Spleen (tissue), 11 donors: Measurements from ENCODE around the gene ODF4. TPM values are rescaled to one million over a fixed set of nuclear protein-coding genes. Genes with fewer than 3 reads are reported as not detected.
"Not testable (repeated sequence)": the region's sequence is repeated elsewhere in the genome, so short reads cannot be mapped to it uniquely, and the experiment has no call there.

Experiments used
- DNase-seq: peaks from one replicate; pipeline ENCODE4 v3.0.0-alpha.2; 2020
- H3K27ac ChIP-seq, 8 donors: fragments of 200-600 bp; sonication (generic) in 7 of 8; 1 replicate in 4 of 8; 2 replicates in 4 of 8; pipeline versions ENCODE4 v1.5.0 to v1.8.0; 2016 to 2021; ENCODE audit warnings: inconsistent platforms in 4 of 8, mild to moderate bottlenecking in 4 of 8, moderate library complexity in 1 of 8
- H3K27me3 ChIP-seq, 7 donors: fragments of 200-600 bp; sonication (generic) in 6 of 7; replicated peaks in 1 of 7; 1 replicate in 4 of 7; 2 replicates in 3 of 7; pipeline versions ENCODE4 v1.5.0 to v1.8.0; 2016 to 2021; ENCODE audit warnings: inconsistent platforms in 3 of 7, mild to moderate bottlenecking in 1 of 7
- H3K36me3 ChIP-seq, 6 donors: fragments of 200-600 bp; sonication (generic) in 5 of 6; 1 replicate in 4 of 6; 2 replicates in 2 of 6; pipeline versions ENCODE4 v1.5.0 to v1.8.0; 2016 to 2021; ENCODE audit warnings: inconsistent platforms in 2 of 6
- H3K4me1 ChIP-seq, 6 donors: fragments of 200-600 bp; sonication (generic) in 5 of 6; 1 replicate in 3 of 6; 2 replicates in 3 of 6; pipeline versions ENCODE4 v1.5.0 to v1.8.0; 2016 to 2021; ENCODE audit warnings: inconsistent platforms in 3 of 6
- H3K4me3 ChIP-seq, 8 donors: fragments of 200-600 bp; sonication (generic) in 7 of 8; 1 replicate in 4 of 8; 2 replicates in 4 of 8; pipeline versions ENCODE4 v1.5.0 to v1.8.0; 2016 to 2021; ENCODE audit warnings: inconsistent platforms in 4 of 8, mild to moderate bottlenecking in 4 of 8, moderate library complexity in 2 of 8
- H3K9me3 ChIP-seq, 8 donors: fragments of 200-600 bp; sonication (generic) in 7 of 8; 1 replicate in 4 of 8; 2 replicates in 4 of 8; pipeline versions ENCODE4 v1.5.0 to v1.8.0; 2016 to 2021; ENCODE audit warnings: inconsistent platforms in 4 of 8
- CTCF ChIP-seq, 11 experiments: fragments of 200-600 bp in 7 of 11; fragments of 450-650 bp in 4 of 11; sonication (generic) in 4 of 11; IDR thresholded peaks in 8 of 11; conservative IDR thresholded peaks in 3 of 11; 1 replicate in 7 of 11; 2 replicates in 4 of 11; pipeline versions ENCODE4 v1.4.0 to v1.8.0; 2016 to 2021; ENCODE audit warnings: antibody characterized with exemption in 11 of 11, inconsistent platforms in 4 of 11, mild to moderate bottlenecking in 1 of 11
- POLR2A ChIP-seq, 3 donors: fragments of 450-650 bp; IDR thresholded peaks; one replicate each; pipeline ENCODE4 v1.5.1; 2017; ENCODE audit warnings: antibody characterized with exemption in 3 of 3, mild to moderate bottlenecking in 1 of 3
- POLR2AphosphoS5 ChIP-seq, 3 donors: sonication (generic); formaldehyde crosslinking; IDR thresholded peaks; one replicate each; pipeline ENCODE4 v1.5.1; 2017; ENCODE audit warnings: antibody characterized with exemption in 3 of 3
- WGBS, 5 donors: extraction: QIAGEN DNeasy Blood & Tissue Kit in 3 of 5; methylation state at CpG; one replicate each; pipeline versions ENCODE4 v1.1.5 to v1.1.7; 2013 to 2018; 5-methylcytosine and 5-hydroxymethylcytosine counted together
- intact Hi-C: fragments of 100-400 bp; cut with DNase I; formaldehyde crosslinking; loops from one replicate; pipeline ENCODE4 v1.15.0; 2023; ENCODE audit warnings: low total_unique reads
- polyA plus RNA-seq, 3 donors: library from polyadenylated mRNA; stranded (reverse); fragments of 200-250 nt; gene quantifications; one replicate each; pipeline ENCODE4 v1.2.1, GENCODE V29; 2013
- total RNA-seq, 7 donors: library from RNA; depleted of rRNA in 3 of 7; stranded (reverse); fragments of >200 nt in 3 of 7; fragmentation: NEBNext Ultra II Directional in 4 of 7; extraction: Animal tissue kit (Norgen Biotek cat#: 25700) in 4 of 7; gene quantifications; one replicate each; pipeline versions ENCODE4 v1.1.0 to v1.2.1, GENCODE V29; 2016 to 2021
- donor health status: healthy with polysubstance abuse.
- donor health status: DM: no; HTN: no; CAD: no; lungs with moderate emphysema.
- donor health status: DM: no; HTN: no; CAD: no.
- donor health status: Bipolar disorder and iron deficiency.
- donor health status: healthy.
- donor health status: DM: no; HTN: no; CAD: no.
- donor health status: DM: yes; HTN: yes; CAD: no.

Gene ODF4
- total and polyA plus RNA-seq, 10 donors: not detected

GRCh38 chr17:8375738-8376259 is 36.2 kb downstream of the ODF4 start:
- TF ChIP-seq POLR2AphosphoS5 (IDR thresholded peaks at IDR 0.05): no peak
- no peak for TF ChIP-seq CTCF (IDR thresholded peaks at IDR 0.05 in 8 of 11, conservative IDR thresholded peaks at IDR 0.05 in 3 of 11)
- TF ChIP-seq POLR2A (IDR thresholded peaks at IDR 0.05): no peak
- WGBS, 5 donors: 29 to 39% (median 36%) methylated on average over 18 of the region's 18 CpGs
- H3K4me1 ChIP-seq: peaks cover 18 to 57% (median 46%) of the 10 kb centered on the region in 6 donors
- no peaks in the 10 kb centered on the region for H3K27me3 ChIP-seq
- intact Hi-C loops: no loop called here
- peak overlapping the region; percentile 55 to 79 (median 68) for H3K4me3 ChIP-seq
- no peaks in the 10 kb centered on the region for H3K9me3 ChIP-seq
- no peak for DNase-seq
- peaks cover 0 to 55% (median 39%) of the 10 kb centered on the region in 6 donors for H3K36me3 ChIP-seq
- peak overlapping the region in 7 of 8 donors; percentile 83 to 91 (median 86) for H3K27ac ChIP-seq

- H3K27me3 ChIP-seq: no peaks in the 10 kb centered on the region
- TF ChIP-seq POLR2A (IDR thresholded peaks at IDR 0.05) (peak in 2 of 3 donors; percentile 23 to 47), CTCF (IDR thresholded peaks at IDR 0.05 in 8 of 11, conservative IDR thresholded peaks at IDR 0.05 in 3 of 11) (peak; percentile 42 to 85 (median 73)), POLR2AphosphoS5 (IDR thresholded peaks at IDR 0.05) (peak; percentile 90 to 96 (median 91))
- peak within 1 kb of the TSS; percentile 83 to 91 (median 86) for H3K27ac ChIP-seq
- no peaks in the 10 kb centered on the region for H3K9me3 ChIP-seq
- peak within 1 kb of the TSS; percentile 55 to 79 (median 68) for H3K4me3 ChIP-seq
- 1 to 3% (median 2%) methylated on average over 24 to 41 of the region's 41 CpGs for WGBS, 5 donors
- intact Hi-C loops: no loop called here
- peak; percentile 98 for DNase-seq
- H3K4me1 ChIP-seq: peaks cover 25 to 64% (median 52%) of the 10 kb centered on the region in 6 donors
- peaks cover 0 to 55% (median 45%) of the 10 kb centered on the region in 6 donors for H3K36me3 ChIP-seq
These were observed 36.8 kb downstream of the ODF4 start, which contains the start of gene KRABD2 for GRCh38 chr17:8376271-8377067. Gene KRABD2 (minus strand): TSS chr17:8376704.

- intact Hi-C loops: no loop called here
- no peak for TF ChIP-seq POLR2AphosphoS5 (IDR thresholded peaks at IDR 0.05)
- TF ChIP-seq POLR2A (IDR thresholded peaks at IDR 0.05): no peak
- 85 to 95% (median 92%) methylated on average over 4 of the region's 4 CpGs for WGBS, 5 donors
- Histone ChIP-seq H3K36me3 (peaks cover 0 to 54% (median 49%) of the 10 kb centered on the region in 6 donors), H3K4me1 (peaks cover 34 to 73% (median 62%) of the 10 kb centered on the region in 6 donors), H3K27me3 (no peaks in the 10 kb centered on the region), H3K4me3 (no peak overlapping the region), H3K9me3 (no peaks in the 10 kb centered on the region), H3K27ac (peak overlapping the region in 5 of 8 donors; percentile 86 to 91 (median 87))
- no peak for DNase-seq
These were observed 37.8 kb downstream of the ODF4 start for GRCh38 chr17:8377422-8377821.

GRCh38 chr17:8378117-8378516 is 38.5 kb downstream of the ODF4 start:
- DNase-seq, H3K4me3 ChIP-seq, H3K9me3 ChIP-seq, intact Hi-C loops, H3K27me3 ChIP-seq: not testable (repeated sequence)
- Histone ChIP-seq H3K27ac (peak overlapping the region in 1 of 8 donors; percentile 91), H3K4me1 (peaks cover 34 to 75% (median 62%) of the 10 kb centered on the region in 6 donors), H3K36me3 (peaks cover 0 to 54% (median 49%) of the 10 kb centered on the region in 6 donors)
- 78 to 90% (median 88%) methylated on average over 8 of the region's 8 CpGs for WGBS, 5 donors

GRCh38 chr17:8380049-8380448 is 40.4 kb downstream of the ODF4 start:
- no peak for DNase-seq
- 60 to 77% (median 66%) methylated on average over 3 of the region's 3 CpGs for WGBS, 5 donors
- Histone ChIP-seq H3K4me1 (peaks cover 44 to 83% (median 70%) of the 10 kb centered on the region in 6 donors), H3K9me3 (no peaks in the 10 kb centered on the region), H3K27me3 (no peaks in the 10 kb centered on the region), H3K4me3 (no peak overlapping the region), H3K36me3 (peaks cover 0 to 54% (median 49%) of the 10 kb centered on the region in 6 donors), H3K27ac (peak overlapping the region in 1 of 8 donors; percentile 13)
- intact Hi-C loops: no loop called here
- TF ChIP-seq POLR2AphosphoS5 (IDR thresholded peaks at IDR 0.05) (no peak), POLR2A (IDR thresholded peaks at IDR 0.05) (no peak), CTCF (IDR thresholded peaks at IDR 0.05 in 8 of 11, conservative IDR thresholded peaks at IDR 0.05 in 3 of 11) (no peak)
